ENCODE data around the gene ZNRF3. TPM values are rescaled to one million over a fixed set of nuclear protein-coding genes. Genes with fewer than 3 reads are reported as not detected.
"Not testable (repeated sequence)": the region's sequence is repeated elsewhere in the genome, so short reads cannot be mapped to it uniquely, and the experiment has no call there.

The ZNRF3 gene
- polyA plus RNA-seq, 4 donors, result 31.4 to 34.7 (median 33.1) TPM

GRCh38 chr22:29028468-29028867, 145.1 kb downstream of the ZNRF3 start:
- DNase-seq (ENCODE audit: low read depth in 4 of 4, low spot score in 3 of 4), result no peak

- DNase-seq (ENCODE audit: low read depth in 4 of 4, low spot score in 3 of 4), result no peak
Observed at GRCh38 chr22:29029202-29030000, 146.0 kb downstream of the ZNRF3 start.

GRCh38 chr22:29030016-29030617, 146.7 kb downstream of the ZNRF3 start:
- DNase-seq (ENCODE audit: low read depth in 4 of 4, low spot score in 3 of 4), result no peak

- DNase-seq (ENCODE audit: low read depth in 4 of 4, low spot score in 3 of 4), result peak in 3 of 4 donors; percentile 73 to 83 (median 76)
Observed at GRCh38 chr22:29030618-29031226, 147.3 kb downstream of the ZNRF3 start.

- peak in 2 of 4 donors; percentile 63 to 67 for DNase-seq (ENCODE audit: low read depth in 4 of 4, low spot score in 3 of 4)
Observed at GRCh38 chr22:29031227-29032011, 148.0 kb downstream of the ZNRF3 start.

- no peak for DNase-seq (ENCODE audit: low read depth in 4 of 4, low spot score in 3 of 4)
Observed at GRCh38 chr22:29032014-29032475, 148.7 kb downstream of the ZNRF3 start.

GRCh38 chr22:29032584-29032983, 149.2 kb downstream of the ZNRF3 start:
- no peak for DNase-seq (ENCODE audit: low read depth in 4 of 4, low spot score in 3 of 4)

GRCh38 chr22:29037340-29037932, 154.1 kb downstream of the ZNRF3 start:
- no peak for DNase-seq (ENCODE audit: low read depth in 4 of 4, low spot score in 3 of 4)

- no peak for DNase-seq (ENCODE audit: low read depth in 4 of 4, low spot score in 3 of 4)
Observed at GRCh38 chr22:29039148-29039547, 155.8 kb downstream of the ZNRF3 start.

- not testable (repeated sequence) for DNase-seq (ENCODE audit: low read depth in 4 of 4, low spot score in 3 of 4)
Observed at GRCh38 chr22:29039684-29040083, 156.3 kb downstream of the ZNRF3 start.

- peak in 3 of 4 donors; percentile 68 to 72 (median 71) for DNase-seq (ENCODE audit: low read depth in 4 of 4, low spot score in 3 of 4)
Observed at GRCh38 chr22:29040385-29041275, 157.3 kb downstream of the ZNRF3 start.

GRCh38 chr22:29041408-29041807, 158.0 kb downstream of the ZNRF3 start:
- DNase-seq (ENCODE audit: low read depth in 4 of 4, low spot score in 3 of 4), result no peak

- no peak for DNase-seq (ENCODE audit: low read depth in 4 of 4, low spot score in 3 of 4)
Observed at GRCh38 chr22:29043906-29044575, 160.7 kb downstream of the ZNRF3 start.

GRCh38 chr22:29044657-29045176, 161.3 kb downstream of the ZNRF3 start:
- DNase-seq (ENCODE audit: low read depth in 4 of 4, low spot score in 3 of 4), result no peak

- no peak for DNase-seq (ENCODE audit: low read depth in 4 of 4, low spot score in 3 of 4)
Observed at GRCh38 chr22:29048822-29049654, 165.7 kb downstream of the ZNRF3 start.

- DNase-seq (ENCODE audit: low read depth in 4 of 4, low spot score in 3 of 4), result no peak
Observed at GRCh38 chr22:29049655-29050263, 166.4 kb downstream of the ZNRF3 start.

- DNase-seq (ENCODE audit: low read depth in 4 of 4, low spot score in 3 of 4), result no peak
Observed at GRCh38 chr22:29050457-29050856, 167.1 kb downstream of the ZNRF3 start.
